A172 (cell line): Measurements from ENCODE around the gene WWOX. TPM values are rescaled to one million over a fixed set of nuclear protein-coding genes. Genes with fewer than 3 reads are reported as not detected.

ENCODE experiments used
- DNase-seq: peaks from one replicate; pipeline ENCODE4 v3.0.0-alpha.2; 2015; ENCODE audit warnings: low spot score
- total RNA-seq: library from RNA; depleted of rRNA; stranded (reverse); fragments of >200 nt; shearing (Covaris generic); gene quantifications from 2 replicates; pipeline ENCODE4 v1.2.3, GENCODE V29; 2014

The WWOX gene
- total RNA-seq, 1 experiment from 2014 or later: 29.6 TPM

DNA sequence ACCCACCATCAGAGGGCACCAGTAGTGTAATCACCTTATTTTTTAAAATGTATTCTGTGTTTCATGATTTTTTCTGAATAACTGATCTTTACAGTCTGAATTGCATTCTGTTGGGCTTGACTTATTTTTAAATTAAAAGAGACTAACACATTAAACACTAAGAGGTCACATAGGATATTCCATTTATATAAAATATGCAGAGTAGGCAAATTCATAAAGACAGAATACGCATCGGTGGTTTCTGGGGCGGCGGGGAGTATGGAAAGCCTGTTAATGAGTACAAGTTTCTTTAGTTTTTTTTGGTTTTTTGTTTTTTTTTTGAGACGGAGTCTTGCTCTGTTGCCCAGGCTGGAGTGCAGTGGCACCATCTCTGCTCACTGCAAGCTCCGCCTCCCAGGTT is 366.3 kb downstream of the WWOX start:
- DNase-seq: no peak

DNA sequence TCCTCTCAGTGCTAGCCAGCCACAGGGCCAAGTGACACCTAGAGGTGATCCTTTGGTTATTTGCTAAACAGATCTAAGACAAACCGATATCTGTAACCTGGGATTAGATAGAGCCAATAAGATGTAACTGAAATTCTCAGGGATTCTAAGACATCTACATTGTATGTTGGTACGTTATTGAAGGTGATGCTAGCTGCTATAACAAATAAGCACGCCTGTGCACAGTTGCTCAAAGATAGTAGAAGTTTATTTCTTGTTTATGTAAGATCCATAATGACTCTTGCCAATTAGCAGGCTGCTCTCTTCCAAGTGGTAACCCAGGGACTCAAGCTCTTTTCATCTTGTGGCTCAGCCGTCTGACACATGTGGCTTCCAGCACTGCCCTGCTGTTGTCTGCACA is 370.3 kb downstream of the WWOX start:
- DNase-seq: no peak

GRCh38 chr16:78473031-78473699 is 373.7 kb downstream of the WWOX start:
- DNase-seq: no peak

GRCh38 chr16:78474762-78475161 is 375.3 kb downstream of the WWOX start:
- DNase-seq: no peak

DNA sequence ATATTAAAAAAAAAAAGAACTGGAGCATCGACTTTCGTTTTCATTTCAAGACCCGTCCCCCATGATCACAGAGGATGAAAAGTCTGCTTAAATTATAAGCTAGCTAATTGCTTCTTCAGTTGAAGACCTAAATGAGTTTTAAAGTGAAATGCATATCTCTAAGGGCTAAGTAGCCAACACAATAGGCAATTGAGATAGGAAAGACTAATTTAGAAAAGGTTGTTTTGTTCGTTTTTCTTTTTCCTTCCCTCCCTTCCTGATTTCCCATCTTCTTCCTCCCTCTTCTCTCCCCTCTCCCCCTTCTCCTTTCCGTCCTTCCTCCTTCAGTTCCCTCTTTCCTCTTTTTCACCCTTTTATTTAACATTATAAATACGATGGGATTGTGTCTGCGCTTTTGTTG is 377.2 kb downstream of the WWOX start:
- DNase-seq: no peak

DNA sequence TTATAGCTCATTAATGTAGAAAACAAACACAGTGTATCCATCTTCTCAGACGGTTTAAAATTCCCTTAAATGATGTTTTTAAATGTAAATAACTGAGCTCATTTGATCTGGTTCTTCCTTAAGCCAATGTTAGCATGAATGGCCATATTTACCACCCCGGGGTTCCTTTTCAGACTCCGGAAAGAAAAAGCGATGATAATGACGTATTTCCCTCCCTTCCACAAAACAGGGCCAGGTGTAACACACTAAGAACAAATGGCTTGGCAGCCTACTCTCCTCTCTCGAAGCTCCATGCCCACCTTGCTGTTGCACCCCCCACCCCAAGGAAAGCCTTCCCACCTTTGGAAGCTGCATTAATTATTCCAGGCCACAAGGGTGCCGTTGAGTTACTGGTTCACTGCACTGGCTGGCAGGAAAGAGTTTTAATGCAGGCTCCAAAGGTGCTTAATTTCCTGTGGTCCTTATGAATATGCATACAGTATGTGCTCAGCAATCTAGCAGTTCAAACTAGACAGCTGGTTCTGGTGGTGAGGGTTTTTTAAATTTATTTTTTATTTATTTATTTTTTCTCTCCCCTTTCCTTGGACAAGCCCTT is 378.9 kb downstream of the WWOX start:
- no peak for DNase-seq

- DNase-seq: no peak
These were observed 380.3 kb downstream of the WWOX start for GRCh38 chr16:78479723-78480122.

DNA sequence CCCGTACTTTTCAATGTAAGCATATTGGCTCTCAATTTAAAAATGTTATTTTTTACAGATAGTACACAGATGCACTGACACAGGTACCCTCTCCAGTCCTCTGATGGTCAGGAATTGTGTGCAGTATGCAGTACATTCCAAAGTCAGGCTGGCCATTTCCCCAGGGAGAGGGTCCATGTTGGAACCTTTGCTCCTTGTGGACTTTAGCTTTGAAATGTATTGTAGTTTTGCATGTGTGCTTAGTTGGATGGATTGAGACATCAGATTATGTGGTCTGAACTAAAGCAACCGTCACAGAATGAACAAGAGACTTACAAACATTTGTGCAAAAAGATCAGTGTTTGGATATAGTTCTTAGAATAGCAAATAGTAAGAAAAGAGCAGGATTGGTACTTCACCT is 381.1 kb downstream of the WWOX start:
- DNase-seq: no peak

- DNase-seq: no peak
These were observed 383.9 kb downstream of the WWOX start for GRCh38 chr16:78483124-78483992.

- no peak for DNase-seq
These were observed 385.1 kb downstream of the WWOX start for GRCh38 chr16:78484509-78485058.

DNA sequence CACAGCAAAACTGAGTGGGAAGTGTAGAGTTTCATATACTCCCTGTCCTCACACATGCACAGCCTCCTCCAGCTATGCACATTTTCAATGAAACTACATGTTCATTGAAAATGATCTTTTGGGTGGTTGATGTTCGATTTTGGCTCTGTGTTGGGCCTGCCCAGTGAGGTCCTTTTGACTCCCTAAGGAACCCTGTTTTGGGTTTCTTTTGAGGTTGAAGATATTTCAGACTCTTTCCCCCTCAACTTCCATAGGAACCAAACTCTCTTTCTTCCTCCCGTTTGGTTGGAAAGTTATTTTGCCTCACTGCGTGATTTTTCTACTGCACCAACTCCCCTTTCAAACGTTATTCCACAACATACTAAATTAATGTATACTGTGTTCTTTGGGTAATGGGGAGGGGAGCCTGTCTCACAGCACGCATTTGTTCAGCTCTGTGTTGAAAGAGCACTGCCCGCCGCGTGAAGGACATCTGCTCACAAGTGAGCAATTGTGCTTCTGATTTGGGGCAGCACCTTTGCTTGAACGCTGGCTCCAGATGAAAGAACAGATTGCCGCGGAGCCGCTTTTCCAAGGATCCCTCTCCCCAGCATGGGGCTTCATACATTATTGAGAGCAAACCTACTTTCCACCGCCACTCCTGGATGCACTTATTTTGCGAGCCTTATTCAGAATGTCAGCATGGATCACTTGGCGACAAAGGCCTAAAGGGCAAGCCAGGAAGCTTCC is 385.9 kb downstream of the WWOX start:
- DNase-seq: no peak

DNA sequence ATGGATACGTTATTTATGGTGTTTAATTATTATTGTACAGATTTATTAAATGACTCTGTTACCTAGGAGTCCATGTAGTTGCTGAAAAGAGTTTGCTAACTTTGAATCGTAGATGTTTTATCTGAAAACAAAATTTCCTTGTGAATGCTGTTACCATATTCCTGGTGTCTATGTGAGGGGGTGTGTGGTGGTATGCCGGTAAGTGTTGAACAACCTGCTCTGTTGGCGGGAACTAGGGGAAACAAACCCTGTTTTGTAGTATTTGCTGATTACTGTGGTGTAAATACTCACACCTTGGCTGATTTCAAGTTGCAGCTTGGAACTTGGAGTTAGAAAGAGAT is 386.4 kb downstream of the WWOX start:
- no peak for DNase-seq

DNA sequence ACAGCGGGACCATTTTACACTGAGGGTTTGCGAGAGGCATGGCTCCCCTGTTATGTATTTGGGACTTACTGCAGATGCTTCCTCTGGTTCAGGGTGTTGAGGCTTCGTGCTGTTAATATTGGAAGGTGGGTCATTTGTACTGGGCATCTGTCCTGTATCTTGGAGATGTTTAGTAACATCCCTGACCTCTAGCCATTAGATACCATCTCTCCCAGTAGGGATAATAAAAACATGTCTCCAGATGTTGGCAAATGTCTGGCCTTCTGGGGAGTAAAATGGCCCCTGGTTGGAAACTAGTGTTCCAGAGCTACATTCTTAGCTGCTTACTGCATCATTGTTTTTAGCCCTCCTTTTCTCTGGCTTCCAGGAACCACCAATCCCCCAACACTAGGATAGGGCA is 388.0 kb downstream of the WWOX start:
- DNase-seq: no peak

GRCh38 chr16:78489072-78489471 is 389.6 kb downstream of the WWOX start:
- no peak for DNase-seq

DNA sequence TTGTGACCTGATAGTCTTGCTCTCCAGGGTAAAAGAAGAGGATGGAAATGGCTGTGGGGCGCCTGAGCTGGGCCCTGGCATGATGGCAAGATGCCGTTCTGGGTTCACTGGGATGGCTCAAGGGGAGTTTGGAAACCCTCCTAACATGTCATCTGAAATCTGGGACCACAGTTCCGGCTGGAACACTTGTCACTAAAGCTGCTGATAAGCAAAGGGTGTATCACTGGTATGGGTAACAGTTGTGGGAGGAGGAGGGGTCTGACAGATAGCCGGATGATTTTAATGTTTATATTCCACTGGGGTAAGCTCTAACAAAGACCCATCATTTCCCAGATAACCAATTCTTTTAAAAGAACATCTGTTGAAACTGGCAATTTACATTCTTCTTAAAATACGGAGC is 390.2 kb downstream of the WWOX start:
- DNase-seq: no peak

DNA sequence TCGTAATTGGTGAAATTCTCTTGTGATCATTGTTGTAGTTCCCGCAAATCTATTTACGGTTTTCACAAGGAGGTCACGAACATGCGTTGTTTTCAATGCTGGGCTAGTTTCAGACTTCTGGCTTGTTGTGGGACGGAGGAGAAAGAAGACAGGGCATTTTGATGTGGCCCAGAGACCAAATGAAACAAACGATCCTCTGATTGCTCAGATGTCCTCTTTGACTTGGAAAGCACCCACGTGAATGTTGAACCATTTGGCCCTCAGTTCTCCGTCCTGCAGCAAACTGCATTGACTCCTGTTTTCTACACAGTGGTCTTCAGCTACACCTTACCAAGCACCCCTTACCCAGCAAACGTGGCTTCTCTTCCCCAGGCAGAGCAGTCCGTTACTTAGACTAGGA is 391.0 kb downstream of the WWOX start:
- DNase-seq: no peak

GRCh38 chr16:78490847-78491246 is 391.4 kb downstream of the WWOX start:
- no peak for DNase-seq

GRCh38 chr16:78493573-78493972 is 394.1 kb downstream of the WWOX start:
- DNase-seq: no peak

DNA sequence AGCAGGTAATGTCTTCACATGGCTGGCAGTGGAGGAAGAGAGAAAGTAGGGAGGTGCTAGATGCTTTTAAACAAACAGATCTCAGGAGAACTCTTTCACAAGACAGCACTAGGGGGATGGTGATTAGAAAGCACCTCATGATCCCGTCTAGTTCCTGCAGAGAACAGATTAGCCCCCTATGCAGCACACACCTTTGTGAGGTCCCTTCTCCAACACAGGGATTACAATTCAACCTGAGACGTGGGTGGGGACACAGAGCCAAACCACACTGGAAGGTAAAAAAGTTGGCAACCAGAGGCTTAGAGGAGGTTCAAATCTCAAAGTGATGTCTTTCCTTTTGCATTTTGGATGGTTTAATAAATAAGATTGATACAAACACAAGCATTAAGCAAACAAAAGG is 394.7 kb downstream of the WWOX start:
- DNase-seq: no peak

GRCh38 chr16:78494674-78495073 is 395.2 kb downstream of the WWOX start:
- no peak for DNase-seq

- no peak for DNase-seq
These were observed 396.7 kb downstream of the WWOX start for GRCh38 chr16:78496189-78496588.

- no peak for DNase-seq
These were observed 399.9 kb downstream of the WWOX start for GRCh38 chr16:78499399-78499798.
